DMS79 treated with DMSO at 0.1 percent for 48 hours (cell line): ENCODE results near the gene EYA4.

Experiments
- DNase-seq: peaks from one replicate; lab custom pipeline; 2025; lab: John Stamatoyannopoulos, UW

The EYA4 gene

DNA sequence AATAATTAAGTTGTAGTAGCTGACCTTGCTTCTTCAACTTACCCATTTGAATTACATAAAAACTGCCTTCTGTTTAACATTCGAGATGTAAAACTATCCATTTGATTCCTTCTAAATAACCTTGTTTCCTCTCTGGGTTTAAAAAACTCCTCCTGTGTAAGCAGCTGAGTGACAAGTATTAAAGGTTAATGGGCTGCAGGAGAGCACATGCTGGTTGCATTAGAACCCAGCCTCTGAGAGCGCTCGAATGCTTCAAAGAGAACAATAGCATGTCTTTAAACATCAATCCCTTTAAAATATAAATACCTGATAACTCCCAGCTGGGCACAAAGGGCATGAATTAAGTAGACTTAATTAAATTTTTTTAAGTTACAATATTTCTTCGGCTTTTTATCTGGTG lies 215.8 kb downstream of the EYA4 start:
- DNase-seq = no peak

DNA sequence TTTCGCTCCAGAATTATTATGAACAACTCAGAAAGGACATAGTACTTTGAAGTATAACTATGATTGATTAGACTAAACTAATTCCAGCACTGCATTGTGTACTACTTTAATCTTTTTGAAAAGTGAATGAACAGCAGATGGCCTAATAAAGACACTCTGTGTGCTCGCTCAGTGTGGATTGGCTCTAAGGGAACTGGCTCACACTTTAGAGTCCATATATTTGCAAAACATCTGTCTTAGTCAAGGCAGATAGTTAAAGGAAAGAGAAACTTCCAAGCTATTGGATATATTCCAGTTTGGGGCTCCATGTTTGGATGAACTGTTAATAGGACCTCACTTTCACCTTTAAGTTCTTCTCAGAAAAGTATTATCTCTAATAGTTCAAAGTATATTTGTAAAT lies 218.9 kb downstream of the EYA4 start:
- DNase-seq = no peak

DNA sequence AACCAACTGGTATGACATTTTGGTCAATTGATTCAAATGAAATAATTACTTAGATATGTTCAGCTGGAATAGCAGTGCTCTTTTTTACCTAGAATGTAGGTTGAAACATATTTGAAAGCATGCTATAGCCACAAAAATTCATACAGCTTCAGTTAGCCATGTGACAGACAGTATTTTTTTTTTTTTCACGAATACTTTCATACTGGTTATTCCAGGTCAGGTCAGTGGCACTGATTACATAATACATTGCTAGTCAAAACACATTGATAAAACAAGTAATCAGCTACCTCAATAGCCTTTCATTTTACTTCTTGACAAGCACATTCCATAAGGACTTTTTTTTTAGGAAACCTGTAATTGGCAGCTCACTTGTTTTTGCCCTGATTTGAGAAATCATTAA lies 222.6 kb downstream of the EYA4 start:
- no peak for DNase-seq

DNA sequence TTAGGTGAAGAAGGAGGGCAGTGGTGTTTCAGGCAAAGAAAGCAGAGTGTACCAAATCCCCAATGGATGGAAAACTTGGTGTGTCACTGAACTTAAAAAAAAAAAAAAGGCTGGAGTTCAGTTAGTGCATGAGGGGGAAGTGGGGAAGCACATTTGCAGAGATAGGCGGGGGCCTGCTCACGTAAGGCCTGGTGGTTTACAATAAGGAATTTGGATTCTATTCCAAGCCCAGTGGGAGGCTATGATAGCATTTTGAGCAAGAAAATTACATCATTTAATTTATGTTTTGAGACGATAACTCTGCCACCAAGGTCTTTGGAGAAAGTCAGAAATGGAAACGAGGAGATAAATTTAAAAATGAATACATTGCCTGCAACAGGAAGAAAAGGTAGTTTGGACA lies 225.5 kb downstream of the EYA4 start:
- no peak for DNase-seq

DNA sequence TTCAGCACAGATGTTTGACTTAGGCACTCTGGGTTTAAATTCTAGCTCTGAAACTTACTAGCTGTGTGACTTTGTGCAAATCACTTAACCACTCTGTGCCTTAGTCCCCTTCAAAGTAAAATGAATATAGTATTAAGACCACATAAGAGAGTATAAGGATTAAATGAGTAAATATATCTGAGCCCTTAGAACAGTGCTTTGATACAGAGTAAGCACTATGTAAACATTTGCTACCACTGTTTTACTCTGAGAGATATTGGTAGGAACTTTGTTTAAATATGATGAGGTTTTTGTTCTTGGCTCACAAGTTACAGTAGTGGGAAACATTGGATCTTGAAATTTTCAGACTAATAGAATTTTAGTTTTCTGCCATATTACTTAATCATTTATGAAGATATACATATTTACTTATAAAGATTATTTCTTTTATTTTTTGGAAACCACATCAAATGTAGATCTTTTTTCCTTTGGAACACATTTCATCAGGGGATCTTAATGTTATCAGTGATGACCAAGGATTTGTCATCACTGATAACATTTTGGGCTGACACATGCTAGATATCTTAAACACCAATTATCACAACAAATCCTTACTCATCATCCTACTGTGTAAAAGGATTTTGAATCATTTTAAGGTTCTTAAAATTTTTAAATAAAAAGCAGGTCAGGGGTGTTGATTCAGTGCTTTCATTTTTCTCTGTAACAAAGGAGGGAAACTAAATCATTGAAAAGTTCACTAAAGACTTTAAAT lies 226.2 kb downstream of the EYA4 start:
- no peak for DNase-seq

DNA sequence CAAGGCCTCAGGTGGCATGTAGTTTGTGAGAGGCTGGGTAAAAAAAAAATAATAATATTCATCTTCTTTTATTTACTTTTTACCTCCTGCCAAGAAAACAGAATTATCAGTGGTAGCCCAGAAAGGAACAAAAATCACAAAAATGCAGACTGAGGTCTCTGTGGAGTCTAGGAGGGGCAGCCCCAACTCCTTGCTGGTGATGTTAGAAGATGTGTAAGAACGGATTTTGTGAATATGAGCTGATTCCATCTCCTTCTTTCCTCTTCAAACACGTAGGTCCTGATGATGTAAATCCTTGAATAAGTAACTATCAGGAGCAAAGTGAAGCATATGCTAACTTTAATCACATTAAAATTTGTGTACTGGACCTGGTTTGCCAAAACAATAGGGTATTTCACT lies 226.8 kb downstream of the EYA4 start:
- no peak for DNase-seq

DNA sequence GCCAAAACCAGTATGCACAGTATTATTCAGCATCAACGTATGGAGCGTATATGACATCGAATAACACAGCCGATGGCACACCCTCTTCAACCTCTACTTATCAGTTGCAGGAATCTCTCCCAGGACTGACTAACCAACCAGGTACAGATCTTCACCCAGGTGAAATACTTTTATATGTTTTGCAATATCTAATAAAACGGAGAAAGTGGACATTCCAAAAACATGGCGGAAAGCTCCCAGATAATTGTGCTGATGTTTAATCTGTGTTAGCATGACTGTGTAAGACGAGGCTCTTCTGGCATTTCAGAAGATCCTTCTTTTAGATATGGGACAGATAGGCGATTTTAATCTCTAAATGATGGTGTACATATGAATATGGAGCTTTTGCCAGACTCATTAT lies 227.4 kb downstream of the EYA4 start:
- DNase-seq = no peak

DNA sequence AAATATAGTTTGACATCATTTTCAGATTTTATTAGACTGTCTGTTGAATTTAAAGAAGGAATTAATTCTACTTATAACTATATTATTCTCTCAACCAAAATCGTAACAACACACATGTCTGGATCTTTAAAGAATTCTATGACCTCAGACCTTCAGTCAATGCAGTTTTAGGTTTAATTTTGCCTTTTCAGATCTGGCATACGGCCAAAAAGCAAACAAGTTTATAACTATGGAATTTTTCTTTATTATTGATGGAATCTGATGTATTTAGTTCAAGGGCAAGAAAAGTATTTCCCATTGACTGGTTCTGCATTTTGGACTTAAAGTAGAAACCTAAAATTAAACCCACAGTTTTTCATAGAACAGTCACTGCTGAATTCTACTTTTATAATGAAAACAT lies 233.4 kb downstream of the EYA4 start:
- DNase-seq = no peak

DNA sequence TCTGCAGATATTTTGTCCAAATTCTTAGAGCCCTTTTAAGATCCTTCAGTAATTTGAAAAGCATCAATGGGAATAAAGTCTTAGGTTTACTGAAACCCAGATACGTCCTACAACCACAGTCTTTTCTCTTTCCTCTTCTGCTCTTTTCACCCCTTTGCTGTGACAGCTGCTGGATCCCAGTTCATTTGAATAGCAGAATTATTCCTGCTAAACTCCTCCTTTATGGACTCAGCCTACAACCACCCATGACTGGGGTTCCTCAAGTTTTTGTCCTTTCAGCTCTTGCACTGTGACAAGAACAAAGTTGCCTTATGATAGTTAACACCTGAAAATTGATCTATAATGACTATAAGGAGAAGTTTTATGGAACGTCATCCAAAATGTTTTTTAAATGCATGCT lies 237.5 kb downstream of the EYA4 start:
- DNase-seq = no peak

DNA sequence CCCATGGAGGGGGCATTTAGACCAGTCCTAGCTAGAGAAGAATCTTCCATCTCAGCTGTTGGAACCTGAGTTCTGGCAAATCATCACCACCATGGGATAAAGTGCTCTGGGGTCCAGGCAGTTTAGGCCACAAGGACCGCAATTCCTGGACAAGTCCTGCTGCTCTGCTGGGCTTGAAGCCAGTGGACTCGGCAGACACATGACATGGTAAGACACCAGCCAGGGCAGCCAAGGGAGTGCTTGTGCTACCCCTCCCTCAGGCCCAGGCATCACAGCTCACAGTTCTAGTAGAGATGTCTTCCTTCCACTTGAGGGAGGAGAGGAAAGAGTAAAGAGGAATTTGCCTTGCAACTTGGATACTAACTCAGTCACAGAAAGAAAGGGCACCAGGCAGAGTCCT lies 246.0 kb downstream of the EYA4 start:
- no peak for DNase-seq

DNA sequence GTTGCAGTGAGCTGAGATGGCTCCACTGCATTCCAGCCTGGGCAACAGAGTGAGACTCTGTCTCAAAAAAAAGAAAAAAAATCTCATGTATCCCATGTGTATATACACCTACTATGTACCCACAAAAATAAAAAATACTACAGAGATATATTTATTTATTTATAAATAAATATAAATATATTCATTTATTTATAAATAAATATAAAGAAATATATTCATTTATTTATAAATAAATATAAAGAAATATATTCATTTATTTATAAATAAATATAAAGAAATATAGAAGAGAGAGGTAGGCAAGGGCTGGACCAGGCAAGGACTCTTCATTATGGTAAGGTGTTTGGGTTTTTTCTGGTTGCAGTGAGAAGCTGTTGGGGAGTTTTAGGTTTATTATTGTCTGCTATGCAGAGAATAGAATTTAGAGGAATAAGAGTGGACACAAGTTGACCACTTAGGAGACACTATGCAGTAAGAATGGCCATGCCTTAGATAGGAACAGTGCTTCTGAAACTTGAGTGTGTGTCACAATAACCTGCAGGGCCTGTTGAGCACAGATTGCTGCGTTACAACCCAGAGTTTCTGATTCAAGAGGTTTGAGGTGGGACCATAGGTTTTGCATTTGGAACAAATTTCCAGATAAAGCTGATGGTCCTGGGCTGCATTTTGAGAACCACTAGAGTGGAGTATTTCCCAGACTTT lies 254.2 kb downstream of the EYA4 start:
- no peak for DNase-seq

DNA sequence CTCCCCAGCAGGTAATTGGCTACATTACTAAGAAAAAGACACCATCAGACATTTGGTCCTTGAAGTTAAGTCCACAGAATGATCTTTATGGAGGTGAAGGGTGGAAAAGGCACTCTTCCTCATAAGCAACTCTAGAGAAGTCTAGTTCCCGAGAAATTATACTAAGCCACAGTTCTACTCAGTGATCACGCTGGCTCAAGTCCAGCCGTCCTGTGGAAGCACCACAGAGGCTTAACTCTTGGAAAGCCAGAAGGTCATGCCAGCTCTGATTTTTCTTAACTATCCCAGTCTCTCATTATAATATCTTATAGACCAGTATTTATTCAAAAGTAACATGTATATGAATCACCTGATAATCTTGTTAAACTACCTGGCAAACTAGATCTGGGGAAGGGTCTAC lies 258.5 kb downstream of the EYA4 start:
- no peak for DNase-seq

DNA sequence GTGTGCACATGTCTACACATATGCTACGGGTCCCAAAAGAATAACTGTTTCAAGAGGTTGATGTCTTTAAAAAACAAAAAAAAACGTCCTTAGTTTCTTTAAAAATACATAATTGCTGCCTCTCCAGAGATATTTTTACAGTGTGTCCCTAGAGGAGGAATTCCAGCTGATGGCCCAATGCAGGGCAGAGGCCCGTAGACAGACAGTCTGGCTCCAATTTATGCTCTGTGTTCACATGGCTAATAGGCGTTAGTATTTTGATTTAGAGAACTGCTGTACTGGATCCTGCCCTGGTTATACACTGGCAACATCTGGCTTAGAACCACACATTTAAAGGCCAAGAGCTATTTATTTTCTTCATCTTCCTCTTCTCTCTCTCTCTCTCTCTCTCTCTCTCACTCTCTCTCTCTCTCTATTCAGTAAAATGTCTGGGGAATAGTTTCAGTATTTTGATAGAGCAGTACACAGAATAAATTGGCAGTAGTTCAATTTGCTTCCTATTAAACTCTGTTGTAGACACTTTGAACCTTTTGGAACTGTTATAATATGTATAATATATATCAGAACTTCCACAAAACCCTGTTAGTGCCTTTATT lies 260.6 kb downstream of the EYA4 start:
- DNase-seq = no peak

DNA sequence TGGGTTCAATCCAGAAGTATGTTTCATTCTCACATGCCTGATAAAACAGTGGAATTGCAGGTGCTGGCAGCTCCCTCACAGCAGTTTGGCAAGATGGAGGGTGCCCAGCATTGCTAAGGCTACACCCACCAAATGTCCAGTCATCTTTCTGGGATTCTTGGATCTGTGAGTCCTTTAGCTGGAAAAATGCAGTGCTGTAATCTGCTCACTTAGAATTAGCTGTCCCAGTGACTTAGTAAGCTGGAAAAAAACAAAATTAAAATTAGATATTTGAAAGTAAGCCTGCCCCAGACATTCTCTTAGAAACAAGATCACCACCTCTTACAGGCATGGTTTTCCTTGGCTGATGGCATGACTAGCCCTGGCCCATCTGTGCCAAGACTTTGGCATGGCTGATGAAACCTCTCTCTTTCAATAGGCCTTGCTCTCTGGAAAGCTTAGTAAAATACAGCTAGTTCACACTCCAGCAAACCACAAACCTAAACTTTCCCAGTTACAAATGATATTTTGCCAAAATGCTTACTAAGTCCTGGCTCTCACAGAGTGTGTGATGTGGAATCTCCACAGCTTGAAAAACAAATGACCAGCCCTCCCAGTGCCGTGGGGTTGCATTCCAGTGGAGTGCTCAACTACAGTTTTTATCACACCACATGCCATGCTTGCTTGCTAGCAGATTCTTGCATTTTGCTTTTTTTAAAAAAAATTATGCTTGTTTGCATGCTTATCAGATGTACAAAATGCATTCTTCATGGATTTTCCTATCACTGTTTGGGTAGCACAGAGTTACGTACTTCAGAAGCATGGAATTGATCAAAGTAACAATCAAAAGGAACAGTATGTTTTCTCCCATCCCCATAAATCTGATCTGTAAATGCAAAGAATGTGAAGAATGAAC lies 261.5 kb downstream of the EYA4 start:
- DNase-seq = no peak

DNA sequence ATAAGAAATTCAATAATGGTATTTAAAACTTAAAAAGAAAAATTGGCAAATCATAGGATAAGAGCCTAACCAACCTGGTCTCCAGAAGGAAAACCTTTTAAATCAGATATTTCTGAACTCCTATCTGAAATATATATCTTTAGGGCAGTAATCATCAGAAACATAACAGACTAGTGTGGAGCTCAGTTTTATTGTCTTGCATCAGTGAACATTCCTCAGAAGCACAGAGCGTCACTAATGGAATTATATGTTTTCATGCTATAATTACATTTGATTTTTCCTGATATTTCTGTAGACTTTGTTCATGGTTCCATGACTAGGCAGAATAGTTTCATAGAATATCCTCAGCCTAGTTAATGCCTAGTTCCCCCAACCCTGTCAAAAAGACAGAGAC lies 262.2 kb downstream of the EYA4 start:
- DNase-seq = no peak

DNA sequence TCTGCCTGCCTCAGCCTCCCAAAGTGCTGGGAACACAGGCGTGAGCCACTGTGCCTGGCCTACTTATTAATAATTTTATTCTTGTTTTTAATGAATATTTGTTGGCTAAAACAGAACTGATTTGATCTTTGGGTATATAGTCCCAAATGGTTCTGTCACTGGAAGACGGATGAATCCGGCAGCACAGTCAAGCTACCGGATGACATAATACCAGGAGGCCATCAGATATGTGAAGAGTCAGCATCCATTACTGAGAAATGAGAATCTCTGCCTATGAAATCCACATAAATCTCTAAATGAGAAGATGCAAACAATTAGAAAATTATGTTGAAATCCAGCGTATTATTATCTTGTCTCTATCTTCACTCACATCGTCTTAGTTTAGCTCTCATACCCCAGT lies 263.0 kb downstream of the EYA4 start:
- no peak for DNase-seq

DNA sequence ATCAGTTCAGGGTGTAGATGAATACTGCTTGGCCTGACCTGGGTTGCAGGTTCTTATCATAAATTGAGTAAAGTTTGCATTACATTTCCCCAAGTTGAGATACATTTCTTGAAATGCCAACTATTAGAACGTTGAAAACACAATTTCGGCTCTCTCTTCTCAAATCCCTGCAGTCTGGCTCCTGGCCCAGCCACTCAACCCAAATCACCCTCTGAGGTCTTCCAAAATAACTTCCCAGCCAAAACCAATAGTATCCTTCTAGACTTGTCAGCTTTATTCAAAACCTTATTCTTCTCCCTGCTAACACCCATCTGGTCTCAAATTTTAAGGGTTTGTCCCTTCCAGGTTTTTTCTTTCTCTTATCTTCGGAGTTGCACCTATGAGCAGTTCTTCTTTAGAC lies 263.6 kb downstream of the EYA4 start:
- DNase-seq = no peak

DNA sequence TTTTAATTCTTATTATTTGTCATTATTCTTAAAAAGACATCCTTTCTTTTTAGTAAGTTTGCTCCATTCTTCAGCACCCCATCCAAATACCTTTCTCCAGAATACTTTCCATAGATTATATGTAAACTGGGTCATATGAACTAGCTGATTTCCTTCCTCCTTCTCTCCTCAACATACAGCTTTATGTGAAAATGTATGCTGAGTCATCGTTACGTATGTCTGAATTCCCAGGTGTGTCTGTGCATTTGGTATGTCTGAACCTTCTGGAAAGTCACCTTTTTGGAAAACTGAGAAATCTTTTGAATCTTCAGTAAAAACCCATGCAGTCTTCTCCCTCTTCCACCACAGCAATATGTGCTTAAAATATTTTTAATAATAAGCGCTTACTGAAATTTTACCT lies 264.5 kb downstream of the EYA4 start:
- DNase-seq = no peak

DNA sequence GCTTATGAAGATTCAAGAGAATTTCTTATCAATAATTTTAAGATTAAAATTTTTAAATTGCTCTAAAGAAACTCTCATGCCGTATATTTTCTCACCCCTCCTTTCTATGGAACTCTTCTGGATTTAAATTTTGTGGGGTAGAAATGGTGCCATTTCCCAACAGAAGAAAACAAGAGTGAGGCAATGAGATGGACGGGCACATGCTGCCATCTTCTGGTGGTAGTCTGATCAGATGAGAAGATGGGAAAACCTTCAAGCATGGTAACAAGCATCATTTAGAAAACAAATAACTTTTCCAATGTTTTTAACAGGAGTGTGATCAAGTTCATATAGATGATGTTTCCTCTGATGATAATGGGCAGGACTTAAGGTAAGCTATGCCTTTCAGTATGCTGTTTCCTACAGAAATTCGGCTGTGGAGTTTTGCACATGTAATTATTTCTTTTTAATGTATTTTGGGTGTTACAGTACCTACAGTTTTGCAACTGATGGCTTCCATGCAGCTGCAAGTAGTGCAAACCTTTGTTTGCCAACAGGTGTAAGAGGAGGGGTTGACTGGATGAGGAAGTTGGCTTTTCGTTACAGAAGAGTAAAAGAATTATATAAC lies 271.4 kb downstream of the EYA4 start:
- no peak for DNase-seq

DNA sequence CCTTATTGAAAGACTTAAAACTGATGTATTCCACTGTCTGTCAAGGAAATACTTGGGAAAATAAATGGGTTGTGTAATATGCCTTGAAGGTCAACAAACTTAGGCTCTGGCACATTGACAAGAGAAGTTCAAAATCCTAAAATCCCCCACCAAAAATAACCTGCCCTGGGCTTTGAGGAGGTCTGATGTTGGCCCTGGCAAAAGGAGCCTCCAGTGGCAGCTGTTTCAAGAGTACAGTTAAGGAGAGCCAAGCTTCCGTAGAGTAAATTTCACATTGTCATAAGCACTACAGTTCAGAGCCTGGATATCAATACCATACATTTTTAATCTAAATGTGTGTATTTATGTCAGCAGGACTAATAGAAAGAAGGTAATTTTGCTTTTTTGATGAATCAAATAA lies 282.7 kb downstream of the EYA4 start:
- no peak for DNase-seq

DNA sequence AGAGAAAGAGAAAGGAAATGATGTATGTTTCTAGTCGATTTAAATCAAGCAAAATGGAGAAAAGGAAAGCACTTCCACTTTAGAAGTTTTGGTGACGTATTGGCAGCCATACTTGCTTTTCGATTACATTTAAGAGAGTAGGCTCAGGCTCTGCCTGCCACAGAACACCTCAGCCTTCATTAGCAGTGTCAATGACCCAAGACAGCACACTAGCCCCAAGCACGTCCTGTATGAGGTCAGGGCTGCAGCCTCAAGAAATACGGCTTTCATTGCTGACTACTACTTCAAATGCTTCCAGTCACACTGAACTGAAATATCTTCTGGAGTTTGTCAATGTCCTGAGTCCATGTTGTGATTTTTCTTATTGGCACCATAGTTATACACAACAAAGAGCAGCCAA lies 285.3 kb downstream of the EYA4 start:
- DNase-seq = no peak

DNA sequence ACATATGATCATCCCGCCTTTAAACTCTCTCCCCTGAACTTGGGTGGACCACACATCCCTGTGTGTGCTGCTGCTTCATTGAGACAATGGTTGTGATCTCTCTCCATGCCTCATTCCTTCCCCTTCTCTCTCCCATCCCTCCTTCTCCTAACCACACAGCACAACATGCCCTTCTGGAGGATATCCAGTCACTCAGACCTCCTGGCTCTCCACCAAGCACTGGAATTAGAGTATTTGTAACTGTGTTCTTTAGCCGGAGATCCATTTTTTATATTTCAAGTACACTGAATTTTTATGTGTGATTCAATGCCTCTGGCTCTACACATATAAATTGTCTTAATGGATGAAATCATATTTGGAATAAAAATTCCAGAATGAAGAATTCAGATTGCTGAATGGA lies 287.4 kb downstream of the EYA4 start:
- no peak for DNase-seq
